BLaER1 (cell line): Measurements from ENCODE around the gene ASMTL.
"Not testable (repeated sequence)": the region's sequence is repeated elsewhere in the genome, so short reads cannot be mapped to it uniquely, and the experiment has no call there.

Source experiments
- H3K27ac ChIP-seq: shearing (Covaris generic); formaldehyde crosslinking; 2 replicates; pipeline ENCODE4 v1.8.1; 2022
- H3K27me3 ChIP-seq: shearing (Covaris generic); formaldehyde crosslinking; 2 replicates; pipeline ENCODE4 v1.8.1; 2022
- H3K36me3 ChIP-seq: shearing (Covaris generic); formaldehyde crosslinking; 2 replicates; pipeline ENCODE4 v1.8.1; 2022
- H3K4me1 ChIP-seq: shearing (Covaris generic); formaldehyde crosslinking; 2 replicates; pipeline ENCODE4 v1.8.1; 2022
- H3K4me2 ChIP-seq: shearing (Covaris generic); formaldehyde crosslinking; 2 replicates; pipeline ENCODE4 v1.8.1; 2022
- H3K4me3 ChIP-seq: shearing (Covaris generic); formaldehyde crosslinking; 2 replicates; pipeline ENCODE4 v1.8.1; 2022
- H3K9ac ChIP-seq: shearing (Covaris generic); formaldehyde crosslinking; 2 replicates; pipeline ENCODE4 v1.8.1; 2022
- H3K9me3 ChIP-seq: shearing (Covaris generic); formaldehyde crosslinking; 2 replicates; pipeline ENCODE4 v1.8.1; 2022
- H4K20me1 ChIP-seq: shearing (Covaris generic); formaldehyde crosslinking; 2 replicates; pipeline ENCODE4 v1.8.1; 2022
- Cebpa-rat ChIP-seq: shearing (Covaris generic); IDR thresholded peaks from 2 replicates; pipeline ENCODE4 v1.8.1; 2022

Gene ASMTL

DNA sequence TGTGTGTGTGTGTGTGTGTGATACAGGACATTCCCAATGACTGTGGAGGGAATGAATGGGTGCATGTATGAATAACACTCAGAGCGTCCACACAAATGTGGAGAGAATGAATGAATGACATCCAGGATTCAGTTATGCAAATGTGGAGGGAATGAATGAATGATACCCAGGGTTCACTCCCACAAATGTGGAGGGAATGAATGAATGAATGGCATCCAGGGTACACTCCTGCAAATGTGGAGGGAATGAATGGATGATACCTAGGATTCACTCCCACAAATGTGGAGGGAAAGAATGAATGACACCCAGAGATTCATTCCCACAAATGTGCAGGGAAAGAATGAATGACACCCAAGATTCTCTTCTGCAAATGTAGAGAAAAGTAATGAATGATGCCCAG, 36.0 kb upstream of the ASMTL start:
- no peak overlapping the region for H3K27ac ChIP-seq
- H3K27me3 ChIP-seq, result no peaks in the 10 kb centered on the region; the same call in 1 of the 2 replicates
- H3K4me3 ChIP-seq, result no peak overlapping the region
- H4K20me1 ChIP-seq, result peaks cover 79% of the 10 kb centered on the region
- peaks cover 80% of the 10 kb centered on the region for H3K36me3 ChIP-seq
- H3K9me3 ChIP-seq, result peaks cover 21% of the 10 kb centered on the region
- TF ChIP-seq Cebpa-rat, result no peak
- H3K4me2 ChIP-seq, result no peak overlapping the region
- no peak overlapping the region for H3K9ac ChIP-seq
- peaks cover 58% of the 10 kb centered on the region for H3K4me1 ChIP-seq

DNA sequence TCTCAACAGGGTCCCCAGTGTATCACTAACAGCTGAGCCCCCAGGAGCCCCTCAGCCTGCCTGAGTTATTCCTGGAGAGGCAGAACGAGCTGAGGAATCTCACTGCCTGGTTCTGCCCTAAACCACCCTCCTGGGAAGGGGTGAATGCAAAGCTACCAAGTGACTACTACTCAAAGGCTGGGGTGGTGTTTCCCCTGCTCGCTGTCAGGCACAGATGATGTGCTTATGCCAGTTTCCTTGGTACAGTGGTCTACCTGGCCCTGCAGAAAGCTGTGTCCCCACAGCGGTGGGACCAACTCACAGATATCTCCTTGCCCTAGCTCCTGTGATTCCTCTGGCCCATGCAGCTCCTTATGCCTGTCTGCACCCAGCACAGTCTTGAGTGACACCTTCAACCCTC, 35.4 kb upstream of the ASMTL start:
- Histone ChIP-seq H3K9me3 (peaks cover 21% of the 10 kb centered on the region), H3K4me1 (peaks cover 60% of the 10 kb centered on the region), H3K27me3 (no peaks in the 10 kb centered on the region; the same call in 1 of the 2 replicates), H3K4me3 (no peak overlapping the region), H3K27ac (peak overlapping the region; percentile 53), H3K36me3 (peaks cover 86% of the 10 kb centered on the region), H4K20me1 (peaks cover 77% of the 10 kb centered on the region), H3K4me2 (peak overlapping the region; percentile 28; the same call in 1 of the 2 replicates), H3K9ac (0 out of 2 replicates have a peak overlapping the region, but pooled peaks have one; percentile 35)
- no peak for TF ChIP-seq Cebpa-rat

DNA sequence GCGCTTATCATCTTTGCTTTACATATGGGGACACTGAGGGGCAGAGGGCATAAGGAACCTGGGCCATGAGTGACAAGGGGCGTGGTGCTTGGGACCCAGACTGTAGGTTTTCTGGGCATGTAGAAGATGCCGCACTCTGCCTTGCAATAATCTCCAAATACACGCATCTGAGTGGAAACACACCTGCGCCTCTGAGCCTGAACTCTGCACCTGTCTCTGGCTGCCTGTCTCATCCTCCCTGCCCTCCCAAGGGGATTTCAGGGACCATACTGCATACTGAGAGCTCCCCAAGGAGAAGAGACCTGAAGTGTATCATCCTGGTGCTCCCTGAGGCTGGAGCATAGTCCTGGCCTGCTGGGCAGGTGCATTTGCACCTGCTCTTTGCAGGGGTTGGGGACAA, 34.7 kb upstream of the ASMTL start:
- TF ChIP-seq Cebpa-rat, result no peak
- H3K27ac ChIP-seq, result 0 out of 2 replicates have a peak overlapping the region, but pooled peaks have one; percentile 26

DNA sequence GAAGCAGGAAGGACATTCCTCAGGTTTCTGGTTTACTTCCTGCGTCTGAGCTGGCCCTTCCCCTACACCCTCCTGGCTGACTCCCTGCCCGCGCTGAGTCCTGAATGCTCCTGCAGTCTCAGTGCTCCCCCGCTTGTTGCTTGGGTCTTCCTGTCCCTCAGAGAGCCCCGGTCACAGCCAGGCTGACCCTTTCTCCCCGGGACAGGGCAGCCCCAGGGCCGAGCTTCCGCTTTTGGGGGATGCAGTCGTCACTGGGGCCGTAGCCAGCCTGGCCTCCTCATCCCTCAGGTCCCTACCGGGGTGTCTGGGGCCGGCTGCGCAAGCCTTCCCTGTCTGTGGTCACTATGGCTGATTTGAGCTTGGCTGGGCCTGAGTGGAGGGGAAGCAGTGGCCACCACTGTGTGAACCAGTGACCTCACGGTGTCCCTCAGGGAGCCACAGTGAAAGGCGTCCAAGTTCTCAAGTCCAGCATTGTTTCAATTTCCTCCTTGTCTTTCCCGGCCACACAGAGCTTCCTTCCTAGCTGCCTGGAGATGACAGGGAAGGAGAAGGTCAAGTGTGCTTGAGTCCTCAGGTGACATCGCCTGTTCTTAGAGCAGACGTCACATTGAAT, 34.1 kb upstream of the ASMTL start:
- H3K4me2 ChIP-seq, result 0 out of 2 replicates have a peak overlapping the region, but pooled peaks have one; percentile 28
- peaks cover 57% of the 10 kb centered on the region for H3K4me1 ChIP-seq
- H4K20me1 ChIP-seq, result peaks cover 64% of the 10 kb centered on the region
- 0 out of 2 replicates have a peak overlapping the region, but pooled peaks have one; percentile 26 for H3K27ac ChIP-seq
- H3K27me3 ChIP-seq, result no peaks in the 10 kb centered on the region; the same call in 1 of the 2 replicates
- peaks cover 78% of the 10 kb centered on the region for H3K36me3 ChIP-seq
- H3K9ac ChIP-seq, result no peak overlapping the region
- H3K4me3 ChIP-seq, result no peak overlapping the region
- peaks cover 21% of the 10 kb centered on the region for H3K9me3 ChIP-seq
- TF ChIP-seq Cebpa-rat, result no peak

More for the DNA sequence above, 34.7 kb upstream of the ASMTL start:
- Histone ChIP-seq H3K4me2 (peak overlapping the region; percentile 28; the same call in 1 of the 2 replicates), H3K9me3 (peaks cover 21% of the 10 kb centered on the region), H3K4me3 (no peak overlapping the region), H3K9ac (no peak overlapping the region), H3K4me1 (peaks cover 56% of the 10 kb centered on the region), H3K27me3 (no peaks in the 10 kb centered on the region; the same call in 1 of the 2 replicates), H4K20me1 (peaks cover 70% of the 10 kb centered on the region), H3K36me3 (peaks cover 83% of the 10 kb centered on the region)

DNA sequence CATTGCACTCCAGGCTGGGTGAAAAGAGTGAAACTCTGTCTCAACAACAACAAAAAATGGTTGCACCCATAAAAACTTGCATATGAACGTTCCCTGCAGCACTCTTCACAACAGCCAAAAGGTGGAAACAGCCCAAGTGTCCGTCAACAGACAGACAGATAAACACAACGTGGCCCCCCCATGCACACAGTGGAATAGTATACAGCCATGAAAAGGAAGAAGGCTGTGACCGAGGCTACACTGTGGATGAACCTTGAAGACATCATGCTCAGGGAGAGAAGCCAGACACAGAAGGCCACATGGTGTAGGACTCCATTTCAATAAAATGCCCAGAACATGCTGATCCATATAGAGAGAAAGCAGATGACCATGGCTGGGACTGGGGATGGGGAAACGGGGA, 33.5 kb upstream of the ASMTL start:
- peaks cover 74% of the 10 kb centered on the region for H3K36me3 ChIP-seq
- TF ChIP-seq Cebpa-rat, result no peak
- no peak overlapping the region for H3K4me2 ChIP-seq
- H3K27me3 ChIP-seq, result no peaks in the 10 kb centered on the region; the same call in 1 of the 2 replicates
- H3K9me3 ChIP-seq, result peaks cover 21% of the 10 kb centered on the region
- no peak overlapping the region for H3K9ac ChIP-seq
- 0 out of 2 replicates have a peak overlapping the region, but pooled peaks have one; percentile 26 for H3K27ac ChIP-seq
- peaks cover 62% of the 10 kb centered on the region for H4K20me1 ChIP-seq
- no peak overlapping the region for H3K4me3 ChIP-seq
- peaks cover 58% of the 10 kb centered on the region for H3K4me1 ChIP-seq

DNA sequence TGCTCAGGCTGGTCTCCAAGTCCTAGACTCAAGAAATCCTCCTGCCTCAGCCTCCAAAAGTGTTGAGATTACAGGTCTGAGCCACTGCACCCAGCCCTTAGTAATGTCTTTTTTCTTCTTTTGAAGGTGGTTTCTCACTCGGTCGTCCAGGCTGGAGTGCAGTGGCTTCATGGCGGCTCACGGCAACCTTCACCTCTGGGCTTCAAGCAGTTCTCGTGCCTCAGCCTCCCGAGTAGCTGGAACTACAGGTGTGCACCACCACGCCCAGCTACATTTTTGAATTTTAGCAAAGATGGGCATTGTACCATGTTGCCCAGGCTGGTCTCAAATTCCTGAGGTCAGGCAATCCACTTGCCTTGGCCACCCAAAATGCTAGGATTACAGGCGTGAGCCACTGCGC, 32.3 kb upstream of the ASMTL start:
- H3K4me3 ChIP-seq, result no peak overlapping the region
- peak overlapping the region; percentile 12; the same call in 1 of the 2 replicates for H3K4me2 ChIP-seq
- peaks cover 24% of the 10 kb centered on the region for H3K9me3 ChIP-seq
- H4K20me1 ChIP-seq, result peaks cover 66% of the 10 kb centered on the region
- H3K36me3 ChIP-seq, result peaks cover 77% of the 10 kb centered on the region
- no peak overlapping the region for H3K27ac ChIP-seq
- H3K9ac ChIP-seq, result no peak overlapping the region
- TF ChIP-seq Cebpa-rat, result no peak
- no peaks in the 10 kb centered on the region; the same call in 1 of the 2 replicates for H3K27me3 ChIP-seq
- peaks cover 69% of the 10 kb centered on the region for H3K4me1 ChIP-seq

DNA sequence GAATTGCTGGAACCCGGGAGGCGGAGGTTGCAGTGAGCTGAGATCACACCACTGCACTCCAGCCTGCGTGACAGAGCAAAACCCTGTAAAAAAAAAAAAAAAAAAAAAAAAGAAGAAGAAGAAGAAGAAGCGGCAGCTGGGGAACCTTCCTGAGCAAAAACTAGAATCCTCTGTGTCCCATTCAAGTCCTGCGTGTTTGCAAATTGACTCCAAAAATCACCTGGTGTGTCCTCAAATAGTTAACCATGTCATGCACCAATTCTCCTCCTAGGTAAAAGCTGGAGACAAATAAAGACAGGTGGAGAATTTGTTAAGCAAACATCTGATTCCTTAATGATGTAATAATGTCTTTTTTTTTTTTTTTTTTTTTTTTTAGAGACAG, 31.9 kb upstream of the ASMTL start:
- Histone ChIP-seq H3K9me3 (peaks cover 27% of the 10 kb centered on the region), H4K20me1 (peaks cover 66% of the 10 kb centered on the region), H3K36me3 (peaks cover 80% of the 10 kb centered on the region), H3K9ac (no peak overlapping the region), H3K4me1 (peaks cover 69% of the 10 kb centered on the region), H3K4me2 (peak overlapping the region; percentile 44), H3K27ac (no peak overlapping the region), H3K27me3 (no peaks in the 10 kb centered on the region; the same call in 1 of the 2 replicates), H3K4me3 (no peak overlapping the region)
- TF ChIP-seq Cebpa-rat, result no peak

DNA sequence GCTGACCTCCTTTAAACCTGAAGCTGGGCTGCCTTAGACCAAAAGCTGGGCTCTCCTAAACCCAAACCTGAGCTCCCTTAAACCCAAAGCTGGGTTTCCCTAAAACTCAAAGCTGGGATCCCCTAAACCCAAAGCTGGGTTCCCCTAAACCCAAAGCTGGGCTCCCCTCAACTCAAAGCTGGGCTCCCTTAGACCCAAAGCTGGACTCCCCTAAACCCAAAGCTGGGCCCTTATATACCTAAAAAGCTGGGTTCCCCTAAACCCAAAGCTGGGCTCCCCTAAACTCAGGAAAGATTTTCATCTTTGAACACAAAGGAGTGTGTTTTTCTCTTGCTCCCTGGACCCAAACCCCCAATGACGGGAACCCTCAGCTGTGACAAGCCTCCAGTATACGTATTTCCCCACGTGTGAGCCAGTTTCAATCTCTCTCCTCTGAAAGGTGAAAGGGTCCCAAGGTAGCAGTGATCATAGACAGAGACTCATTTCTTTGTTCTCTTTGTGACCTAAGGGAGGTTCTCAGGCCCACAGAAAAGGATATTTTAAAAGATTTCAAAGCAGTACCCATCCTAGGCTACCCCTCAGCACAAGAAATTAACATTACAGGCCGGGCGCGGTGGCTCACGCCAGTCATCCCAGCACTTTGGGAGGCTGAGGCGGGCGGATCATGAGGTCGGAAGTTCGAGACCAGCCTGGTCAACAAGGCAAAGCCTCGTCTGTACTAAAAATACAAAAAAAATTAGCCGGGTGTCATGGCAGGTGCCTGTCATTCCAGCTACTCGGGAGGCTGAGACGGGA, 31.3 kb upstream of the ASMTL start:
- H4K20me1 ChIP-seq, result peaks cover 64% of the 10 kb centered on the region
- H3K27ac ChIP-seq, result peak overlapping the region; percentile 84
- 0 out of 2 replicates have a peak overlapping the region, but pooled peaks have one; percentile 5 for H3K4me3 ChIP-seq
- peak overlapping the region; percentile 44 for H3K4me2 ChIP-seq
- peak overlapping the region; percentile 17 for H3K9ac ChIP-seq
- no peaks in the 10 kb centered on the region; the same call in 1 of the 2 replicates for H3K27me3 ChIP-seq
- H3K4me1 ChIP-seq, result peaks cover 73% of the 10 kb centered on the region
- peaks cover 22% of the 10 kb centered on the region for H3K9me3 ChIP-seq
- TF ChIP-seq Cebpa-rat, result no peak
- peaks cover 77% of the 10 kb centered on the region for H3K36me3 ChIP-seq

DNA sequence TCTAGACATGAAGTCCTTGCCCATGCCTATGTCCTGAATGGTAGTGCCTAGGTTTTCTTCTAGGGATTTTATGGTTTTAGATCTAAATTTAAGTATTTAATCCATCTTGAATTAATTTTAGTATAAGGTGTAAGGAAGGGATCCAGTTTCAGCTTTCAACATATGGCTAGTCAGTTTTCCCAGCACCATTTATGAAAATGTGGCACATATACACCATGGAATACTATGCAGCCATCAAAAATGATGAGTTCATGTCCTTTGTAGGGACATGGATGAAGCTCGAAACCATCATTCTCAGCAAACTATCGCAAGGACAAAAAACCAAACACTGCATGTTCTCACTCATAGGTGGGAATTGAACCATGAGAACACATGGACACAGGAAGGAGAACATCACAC, 29.8 kb upstream of the ASMTL start:
- Histone ChIP-seq H4K20me1 (peaks cover 64% of the 10 kb centered on the region), H3K4me1 (peaks cover 74% of the 10 kb centered on the region), H3K4me2 (peak overlapping the region; percentile 79), H3K4me3 (peak overlapping the region; percentile 45), H3K9me3 (peaks cover 21% of the 10 kb centered on the region), H3K9ac (peak overlapping the region; percentile 77), H3K36me3 (peaks cover 77% of the 10 kb centered on the region), H3K27ac (peak overlapping the region; percentile 92)
- not testable (repeated sequence) for H3K27me3 ChIP-seq
